Measurements from ENCODE around the gene BARD1.
"Not testable (repeated sequence)": the region's sequence is repeated elsewhere in the genome, so short reads cannot be mapped to it uniquely, and the experiment has no call there.

The BARD1 gene
- total RNA-seq, result 14.9 to 24.7 (median 19.0) reads per million in 4 experiments

DNA sequence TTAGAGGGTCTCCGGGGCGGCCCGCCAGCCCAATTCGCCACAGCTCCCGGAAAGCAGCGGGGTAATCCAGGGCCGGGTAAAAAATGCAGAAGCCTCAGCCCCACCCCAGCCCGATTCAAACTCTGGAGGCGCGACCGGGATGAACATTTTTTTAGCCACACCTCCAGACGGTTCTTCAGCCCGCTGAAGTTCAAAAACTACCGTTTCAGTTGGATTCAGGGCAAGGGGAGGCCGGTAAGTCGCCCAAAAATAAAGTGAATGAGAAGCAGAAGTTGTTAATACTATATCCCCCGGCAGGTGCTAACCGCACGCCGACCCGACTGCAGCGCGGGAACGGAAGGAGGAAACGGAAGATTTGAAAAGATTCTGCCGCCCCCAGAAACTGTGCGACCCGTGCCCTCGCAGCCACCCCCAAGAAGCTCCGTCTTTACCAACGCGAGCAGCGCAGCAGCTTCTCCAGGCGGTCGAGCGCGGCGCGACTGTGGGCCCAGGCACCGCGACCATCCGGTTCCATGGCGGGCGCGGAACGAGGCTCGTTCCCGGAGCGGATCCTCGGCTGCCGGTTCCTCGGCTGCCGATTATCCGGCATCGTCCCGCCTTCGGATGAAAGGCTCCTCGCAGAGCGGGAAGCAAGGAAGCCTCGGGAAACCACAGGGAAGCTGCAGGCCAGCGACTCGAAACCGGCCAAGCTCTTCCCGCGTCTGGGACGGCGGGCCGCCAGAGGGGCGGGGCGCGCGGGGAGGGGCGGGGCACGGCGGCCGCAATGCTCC, at the start of gene BARD1:
BARD1 (minus strand) TSS at position 703 of the 770 bp plus-strand sequence; CDS start at position 589, 114 bp downstream.
- DNase-seq, result peak; percentile 54

GRCh38 chr2:214856137-214856536, 46.7 kb upstream of the BARD1 start:
- no peak for DNase-seq

GRCh38 chr2:214853906-214854305, 44.4 kb upstream of the BARD1 start:
- DNase-seq, result no peak

DNA sequence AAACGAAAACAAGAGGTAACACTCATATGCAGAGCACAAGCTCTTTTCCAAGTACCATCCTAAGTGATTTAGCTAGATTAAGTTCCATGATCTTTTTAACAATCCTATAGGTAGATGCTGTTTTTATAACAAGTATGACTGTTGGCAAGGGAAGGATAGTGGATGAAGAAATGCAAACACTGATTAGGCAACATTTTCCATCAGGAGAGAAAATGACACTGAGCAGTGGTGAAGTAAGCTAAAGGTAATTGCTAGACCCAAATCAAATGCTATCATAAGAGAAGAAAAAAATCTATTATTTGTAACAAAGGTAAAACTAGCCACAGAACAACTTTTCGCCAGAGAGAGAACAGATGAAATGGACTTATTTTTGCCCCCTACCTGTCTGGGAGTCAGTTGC, 34.3 kb upstream of the BARD1 start:
- DNase-seq, result no peak

- no peak for DNase-seq
These were observed 30.0 kb upstream of the BARD1 start for GRCh38 chr2:214839464-214839863.

- no peak for DNase-seq
These were observed 28.0 kb upstream of the BARD1 start for GRCh38 chr2:214837466-214837865.

DNA sequence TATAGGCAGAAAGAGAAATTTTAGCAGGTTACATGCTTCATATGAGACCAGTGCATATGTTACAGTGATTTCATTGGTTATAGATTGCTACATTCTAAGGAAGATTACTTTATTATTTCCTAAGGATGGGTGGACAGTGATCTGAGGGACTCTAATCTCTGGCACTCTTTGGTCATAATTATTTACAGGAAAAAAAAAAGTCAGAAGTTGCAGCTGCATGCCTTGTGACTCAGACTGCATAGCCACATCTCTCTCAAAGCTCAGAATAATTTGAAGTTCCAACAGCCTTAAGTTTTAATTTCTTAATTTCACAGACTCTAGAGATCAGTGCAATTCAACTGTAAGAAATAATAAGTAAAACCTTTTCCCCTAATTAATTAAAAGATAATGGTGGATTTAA, 27.1 kb upstream of the BARD1 start:
- no peak for DNase-seq

DNA sequence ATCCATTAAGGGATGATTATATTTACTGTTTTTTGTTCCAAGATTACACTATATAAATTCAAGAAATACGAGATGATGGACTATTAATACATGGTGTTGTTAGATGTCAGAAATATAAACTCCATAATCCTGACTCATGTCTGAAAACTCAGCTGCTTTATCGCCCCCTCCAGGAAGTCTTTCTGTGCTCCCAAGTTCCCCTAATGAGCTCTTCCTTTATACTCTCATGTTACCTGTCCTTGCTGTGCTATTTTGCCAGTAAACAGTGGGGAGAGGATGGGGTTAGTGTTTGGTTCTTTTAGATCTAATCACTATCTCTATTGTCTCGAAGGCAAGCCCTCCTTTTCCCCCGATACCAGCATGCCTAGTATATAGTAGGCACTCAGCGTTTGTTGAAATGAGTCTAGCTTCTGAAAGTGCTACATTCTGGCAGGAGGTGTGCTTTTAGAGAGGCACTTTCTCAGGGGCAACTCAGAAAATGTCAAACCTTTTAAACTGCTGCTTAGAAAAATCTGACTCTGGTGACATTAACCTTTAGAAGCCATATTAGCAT, 21.4 kb upstream of the BARD1 start:
- DNase-seq, result no peak

GRCh38 chr2:214816008-214816533, 6.6 kb upstream of the BARD1 start:
- no peak for DNase-seq

DNA sequence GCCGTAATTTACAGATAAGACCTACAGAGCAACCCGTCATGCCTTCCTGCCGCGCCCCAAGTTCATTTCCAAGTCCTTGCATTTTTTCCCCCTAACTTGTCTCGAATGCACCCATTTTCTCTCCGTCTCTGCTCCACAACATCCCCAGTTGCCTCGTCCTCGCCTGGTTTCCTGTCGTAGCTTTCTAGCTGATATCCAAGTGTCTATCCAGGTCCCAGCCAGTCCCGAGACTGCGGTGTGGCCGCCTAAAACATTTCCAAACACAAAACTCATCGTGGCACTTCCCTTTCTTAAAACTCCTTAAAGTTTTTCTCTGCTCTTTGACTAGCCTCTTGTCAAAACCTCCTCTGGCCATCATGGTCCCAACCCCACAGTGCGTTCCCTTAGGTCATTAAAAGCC, 1.2 kb upstream of the BARD1 start:
- no peak for DNase-seq

GRCh38 chr2:214809751-214810564, 475 bp upstream of the BARD1 start:
- peak; percentile 94 for DNase-seq

DNA sequence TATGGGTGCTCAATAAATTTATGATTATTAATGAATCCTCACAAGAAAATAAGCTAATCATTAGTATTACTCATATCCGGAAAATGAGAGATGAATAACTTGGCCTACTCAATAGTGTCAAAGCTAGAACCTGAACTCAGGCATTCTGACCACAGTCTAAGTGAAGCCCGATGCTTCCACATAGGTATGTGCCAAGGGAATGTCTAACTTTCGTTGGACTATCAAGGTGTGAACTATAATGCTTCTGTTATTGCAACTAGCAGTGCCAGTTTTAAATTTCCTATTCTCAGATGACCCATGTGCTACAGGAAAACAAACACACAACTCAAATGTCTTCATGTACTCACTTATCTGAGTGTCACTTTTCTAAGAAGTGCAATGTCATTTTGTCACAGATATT, 1.8 kb downstream of the BARD1 start:
- no peak for DNase-seq

- no peak for DNase-seq
These were observed 7.6 kb downstream of the BARD1 start for GRCh38 chr2:214801768-214802397.

DNA sequence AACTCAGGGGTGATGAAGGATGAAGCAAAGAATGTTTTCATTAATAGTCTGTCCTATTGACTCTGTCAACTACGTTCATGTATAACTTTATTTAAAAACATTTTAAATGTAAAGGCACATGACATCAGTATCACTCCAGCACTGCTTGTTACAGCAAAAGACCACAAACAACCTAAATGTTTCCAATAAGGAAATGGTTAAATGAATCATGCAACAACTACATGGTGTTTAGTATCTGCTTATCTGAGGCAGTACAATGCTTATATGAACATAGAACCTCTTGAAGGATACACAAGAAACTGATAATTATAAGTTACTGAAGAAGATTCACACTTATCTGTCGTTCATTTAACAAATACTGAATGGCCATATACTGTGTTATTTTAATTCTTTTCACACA, 8.4 kb downstream of the BARD1 start:
- no peak for DNase-seq

- no peak for DNase-seq
These were observed 9.3 kb downstream of the BARD1 start for GRCh38 chr2:214800180-214800579.

DNA sequence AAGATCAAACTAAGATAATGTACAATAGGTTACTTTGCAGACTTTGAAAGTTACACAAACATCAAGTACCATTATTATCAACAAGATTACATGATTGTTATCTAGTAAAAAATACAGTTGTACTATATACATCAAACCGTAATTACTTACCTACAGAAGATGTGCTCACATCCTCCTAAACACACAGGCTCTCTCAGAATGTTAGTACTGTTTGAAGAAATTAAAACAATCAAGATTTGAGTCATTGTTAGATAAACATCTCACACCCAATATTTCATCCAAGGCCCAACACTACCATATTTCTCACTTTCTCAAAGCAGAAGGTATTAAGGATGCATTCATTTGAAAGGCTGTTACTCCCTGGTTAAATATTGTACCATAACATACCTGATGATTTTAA, 12.6 kb downstream of the BARD1 start:
- DNase-seq, result no peak

- DNase-seq, result not testable (repeated sequence)
These were observed 26.3 kb downstream of the BARD1 start for GRCh38 chr2:214783181-214783580.

DNA sequence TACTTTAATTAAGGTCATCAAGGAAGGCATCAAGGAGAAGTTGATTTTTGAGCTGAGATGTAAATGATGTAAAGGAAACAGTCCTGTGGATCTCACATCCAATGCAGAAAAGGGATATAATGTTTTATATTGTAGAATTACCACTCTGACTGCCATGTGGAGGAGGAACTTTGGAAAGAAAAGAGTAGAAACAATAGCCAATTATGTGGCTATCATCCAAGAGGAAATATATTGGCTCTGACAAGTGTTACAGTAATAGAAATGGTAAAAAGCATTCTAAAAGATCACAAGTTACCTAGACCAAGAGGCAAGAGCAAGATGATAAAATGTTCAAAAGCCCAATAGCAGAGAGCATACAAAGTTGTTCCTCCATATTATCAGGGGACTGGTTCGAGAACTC, 26.8 kb downstream of the BARD1 start:
- no peak for DNase-seq

GRCh38 chr2:214781226-214781625, 28.3 kb downstream of the BARD1 start:
- DNase-seq, result no peak

DNA sequence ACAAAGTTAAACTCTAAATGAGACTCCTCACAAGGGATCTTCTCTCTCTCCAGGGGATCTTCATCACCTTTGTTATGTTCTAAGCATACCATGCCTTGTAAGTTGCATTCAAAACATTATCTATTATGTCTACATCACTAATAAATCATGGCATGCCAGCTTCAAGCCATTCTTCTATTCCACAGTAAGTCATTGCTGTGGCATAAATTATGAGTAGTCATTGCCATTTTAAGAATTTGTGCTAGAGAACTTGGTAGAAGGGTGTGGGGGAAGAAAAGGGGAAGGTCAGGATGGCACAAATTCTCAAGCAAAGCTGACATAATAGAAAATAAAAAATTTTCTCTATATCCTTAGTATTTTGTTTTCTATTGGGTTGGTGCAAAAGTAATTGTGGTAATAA, 33.5 kb downstream of the BARD1 start:
- DNase-seq, result no peak

DNA sequence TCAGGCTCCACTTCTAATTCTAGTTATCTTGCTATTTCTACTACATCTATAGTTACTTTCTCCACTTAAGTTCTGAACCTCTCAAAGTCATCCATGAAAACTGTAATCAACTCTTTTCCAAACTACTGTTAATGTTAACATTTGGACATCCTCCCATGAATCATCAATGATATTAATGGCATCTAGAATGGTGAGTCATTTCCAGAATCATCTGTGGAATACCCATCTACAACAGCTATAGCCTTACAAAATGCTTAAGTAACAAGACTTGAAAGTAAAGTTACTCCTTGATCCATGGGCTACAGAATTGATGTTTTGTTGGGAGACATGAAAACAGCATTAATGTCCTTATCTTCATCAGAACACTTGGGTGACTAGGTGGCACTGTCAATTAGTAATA, 35.4 kb downstream of the BARD1 start:
- no peak for DNase-seq

DNA sequence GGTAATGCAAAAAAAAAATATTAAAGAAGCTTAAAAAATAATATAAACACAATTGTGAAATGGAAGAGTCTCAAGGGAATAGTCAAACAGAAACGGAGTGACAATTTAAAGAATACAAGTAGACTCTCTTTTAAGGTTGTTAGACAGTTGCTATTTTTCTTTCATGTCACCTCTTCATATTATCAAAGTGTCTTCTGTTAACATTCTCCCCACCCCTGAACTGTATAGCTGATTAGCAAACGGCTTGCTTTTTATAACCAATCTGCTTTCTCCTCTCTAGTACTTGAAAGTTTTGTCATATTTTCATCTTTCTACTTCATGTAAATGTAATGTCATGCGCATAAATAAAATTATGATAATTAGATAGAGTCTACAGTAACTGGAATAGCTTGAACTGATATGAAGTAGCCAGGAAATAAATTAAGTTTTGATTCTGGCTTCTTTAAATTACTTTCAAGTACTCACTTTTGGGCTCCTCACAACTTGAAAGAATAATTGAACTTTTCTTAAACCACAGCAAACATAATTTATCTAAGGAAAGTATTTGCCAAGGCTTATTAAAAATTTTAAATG, 37.0 kb downstream of the BARD1 start:
- no peak for DNase-seq

DNA sequence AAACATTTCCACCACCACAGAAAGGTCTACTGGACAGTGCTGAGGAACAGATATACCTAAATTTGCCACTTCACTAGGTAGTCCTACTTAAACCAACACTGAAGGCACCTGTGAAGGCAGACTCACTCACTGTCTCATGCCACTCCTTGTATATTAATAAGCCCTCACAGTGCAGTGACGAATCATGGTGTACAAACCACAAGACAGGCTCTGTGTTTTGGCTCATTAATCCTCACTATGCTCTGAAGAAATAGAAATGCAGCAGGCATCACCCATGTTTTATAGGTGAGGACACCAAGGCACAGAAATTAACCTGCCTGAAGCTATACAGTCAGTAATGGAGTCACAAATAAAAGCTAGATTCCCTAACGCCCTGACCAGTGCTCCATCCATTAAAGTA, 44.3 kb downstream of the BARD1 start:
- no peak for DNase-seq

Measured in effector CD8-positive, alpha-beta T cell (primary cell).